ENCODE results near the gene SZT2. TPM values are rescaled to one million over a fixed set of nuclear protein-coding genes. Genes with fewer than 3 reads are reported as not detected.

Gene SZT2
- total and polyA plus RNA-seq, 7 donors, result 5.9 to 24.7 (median 17.9) TPM

DNA sequence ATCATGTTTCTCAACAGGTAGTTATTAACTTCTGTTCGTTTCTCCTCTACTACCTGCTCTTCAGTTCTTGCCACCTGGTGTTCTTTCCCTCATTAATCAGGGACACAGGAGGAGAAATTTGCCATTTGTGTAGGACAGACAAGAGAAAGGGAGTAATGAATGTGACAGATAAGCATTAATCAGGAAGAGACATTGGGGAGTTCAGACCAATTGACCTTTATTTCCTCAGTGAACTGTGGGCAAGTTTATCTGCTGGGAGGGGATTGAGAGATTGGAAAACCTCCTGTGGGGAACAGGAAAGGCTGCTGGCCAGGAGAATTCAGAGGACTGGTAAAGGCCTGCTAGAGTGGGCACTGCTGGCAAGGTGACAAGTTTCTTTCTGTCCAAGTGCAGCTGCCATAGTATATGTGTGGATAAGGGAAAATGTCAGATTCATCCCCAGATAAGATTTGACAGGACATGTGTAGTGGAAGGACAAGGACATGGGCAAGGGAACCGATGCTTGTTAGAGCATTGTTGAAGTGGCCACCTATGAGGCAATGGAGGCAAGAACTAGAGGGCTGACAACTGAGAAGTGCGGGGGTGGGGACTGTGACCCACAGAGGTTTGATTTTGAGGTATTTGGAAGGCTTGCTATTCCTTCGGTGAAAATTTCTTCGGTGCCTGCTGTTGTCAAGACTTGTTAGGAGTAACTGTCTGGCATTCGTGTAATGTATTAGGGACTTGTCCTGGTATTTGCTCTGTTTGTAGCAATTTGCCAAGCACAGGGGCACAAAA lies 12.6 kb downstream of the SZT2 start:
- intact Hi-C loops (cut with DNase I), result no loop called here
- Histone ChIP-seq H3K4me1 (no peaks in the 10 kb centered on the region), H3K27me3 (ENCODE audit: insufficient read depth in 3 of 3, low read length in 2 of 3) (no peaks in the 10 kb centered on the region), H3K36me3 (ENCODE audit: insufficient read depth in 1 of 2, low read depth in 1 of 2) (peaks cover 19 to 60% of the 10 kb centered on the region in 2 donors), H3K9me3 (no peaks in the 10 kb centered on the region), H3K4me3 (no peak overlapping the region), H3K27ac (no peak overlapping the region)
- 91 to 94% (median 91%) methylated on average over 6 of the region's 6 CpGs for WGBS, 3 donors
- ATAC-seq (no peak), DNase-seq (no peak)
- TF ChIP-seq, protein P1, sequence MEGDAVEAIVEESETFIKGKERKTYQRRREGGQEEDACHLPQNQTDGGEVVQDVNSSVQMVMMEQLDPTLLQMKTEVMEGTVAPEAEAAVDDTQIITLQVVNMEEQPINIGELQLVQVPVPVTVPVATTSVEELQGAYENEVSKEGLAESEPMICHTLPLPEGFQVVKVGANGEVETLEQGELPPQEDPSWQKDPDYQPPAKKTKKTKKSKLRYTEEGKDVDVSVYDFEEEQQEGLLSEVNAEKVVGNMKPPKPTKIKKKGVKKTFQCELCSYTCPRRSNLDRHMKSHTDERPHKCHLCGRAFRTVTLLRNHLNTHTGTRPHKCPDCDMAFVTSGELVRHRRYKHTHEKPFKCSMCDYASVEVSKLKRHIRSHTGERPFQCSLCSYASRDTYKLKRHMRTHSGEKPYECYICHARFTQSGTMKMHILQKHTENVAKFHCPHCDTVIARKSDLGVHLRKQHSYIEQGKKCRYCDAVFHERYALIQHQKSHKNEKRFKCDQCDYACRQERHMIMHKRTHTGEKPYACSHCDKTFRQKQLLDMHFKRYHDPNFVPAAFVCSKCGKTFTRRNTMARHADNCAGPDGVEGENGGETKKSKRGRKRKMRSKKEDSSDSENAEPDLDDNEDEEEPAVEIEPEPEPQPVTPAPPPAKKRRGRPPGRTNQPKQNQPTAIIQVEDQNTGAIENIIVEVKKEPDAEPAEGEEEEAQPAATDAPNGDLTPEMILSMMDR (IDR thresholded peaks at IDR 0.05), result no peak

DNA sequence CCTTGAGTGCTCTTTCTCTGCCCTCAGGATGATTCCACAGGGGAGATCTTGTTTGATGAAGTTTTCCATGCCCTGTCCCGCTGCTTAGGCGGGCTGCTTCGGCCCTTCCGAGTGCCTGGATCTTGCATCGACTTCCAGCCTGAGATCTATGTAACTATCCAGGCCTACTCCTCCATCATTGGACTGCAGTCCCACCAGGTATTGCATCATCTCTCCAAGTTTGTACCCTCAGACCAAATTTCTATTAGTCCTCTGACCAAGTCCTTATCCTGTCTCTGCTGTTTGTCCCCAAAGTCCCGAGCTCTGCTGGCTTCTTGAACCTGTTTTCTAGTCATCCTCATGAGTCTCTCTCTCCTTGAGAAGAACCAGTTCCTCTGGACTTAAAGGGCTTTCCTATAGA lies 14.7 kb downstream of the SZT2 start:
- H3K4me1 ChIP-seq, result no peaks in the 10 kb centered on the region
- no peak overlapping the region for H3K27ac ChIP-seq
- peaks cover 14 to 71% of the 10 kb centered on the region in 2 donors for H3K36me3 ChIP-seq (ENCODE audit: insufficient read depth in 1 of 2, low read depth in 1 of 2)
- ATAC-seq (no peak), DNase-seq (no peak)
- intact Hi-C loops (cut with DNase I), result no loop called here
- H3K9me3 ChIP-seq, result no peaks in the 10 kb centered on the region
- WGBS, 3 donors, result 95 to 98% (median 96%) methylated on average over 6 of the region's 6 CpGs
- no peaks in the 10 kb centered on the region for H3K27me3 ChIP-seq (ENCODE audit: insufficient read depth in 3 of 3, low read length in 2 of 3)
- H3K4me3 ChIP-seq, result no peak overlapping the region
- TF ChIP-seq, protein P1 (IDR thresholded peaks at IDR 0.05), result no peak

DNA sequence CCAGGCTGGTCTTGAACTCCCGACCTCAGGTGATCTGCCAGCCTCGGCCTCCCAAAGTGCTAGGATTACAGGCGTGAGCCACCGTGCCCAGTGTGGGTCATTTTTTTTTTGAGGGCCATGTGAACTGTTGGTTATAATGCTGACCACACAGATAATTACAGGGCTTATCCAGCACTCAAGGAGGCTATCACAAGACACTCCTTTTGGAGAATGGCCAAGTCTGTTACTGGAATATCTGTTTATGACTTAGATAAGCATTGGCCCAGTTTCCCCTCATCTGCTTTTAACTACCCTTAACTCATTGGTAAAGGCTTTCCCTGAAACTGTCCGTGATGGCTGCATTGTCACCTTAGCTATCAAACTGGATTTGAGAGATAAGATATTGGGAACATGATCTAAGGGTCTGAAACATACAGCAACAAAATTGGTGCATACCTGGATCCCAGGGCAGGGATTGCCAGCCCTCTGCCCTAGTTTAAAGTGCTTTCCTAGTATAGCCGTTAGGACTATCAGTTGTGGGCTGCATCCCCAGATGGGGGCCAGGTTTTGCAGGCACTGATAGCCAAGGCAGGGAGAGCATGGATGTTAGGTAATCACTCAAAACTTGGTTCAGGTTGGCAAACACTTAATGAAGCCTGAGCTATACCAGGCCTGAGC lies 15.6 kb downstream of the SZT2 start:
- ATAC-seq, result no peak
- TF ChIP-seq, protein P1 (IDR thresholded peaks at IDR 0.05), result no peak
- H3K27me3 ChIP-seq (ENCODE audit: insufficient read depth in 3 of 3, low read length in 2 of 3), result no peaks in the 10 kb centered on the region
- H3K4me3 ChIP-seq, result no peak overlapping the region
- WGBS, 3 donors, result 76 to 91% (median 78%) methylated on average over 6 of the region's 6 CpGs
- no peak overlapping the region for H3K27ac ChIP-seq
- peaks cover 14 to 81% of the 10 kb centered on the region in 2 donors for H3K36me3 ChIP-seq (ENCODE audit: insufficient read depth in 1 of 2, low read depth in 1 of 2)
- intact Hi-C loops (cut with DNase I), result no loop called here
- DNase-seq, result no peak
- H3K4me1 ChIP-seq, result no peaks in the 10 kb centered on the region
- H3K9me3 ChIP-seq, result no peaks in the 10 kb centered on the region

DNA sequence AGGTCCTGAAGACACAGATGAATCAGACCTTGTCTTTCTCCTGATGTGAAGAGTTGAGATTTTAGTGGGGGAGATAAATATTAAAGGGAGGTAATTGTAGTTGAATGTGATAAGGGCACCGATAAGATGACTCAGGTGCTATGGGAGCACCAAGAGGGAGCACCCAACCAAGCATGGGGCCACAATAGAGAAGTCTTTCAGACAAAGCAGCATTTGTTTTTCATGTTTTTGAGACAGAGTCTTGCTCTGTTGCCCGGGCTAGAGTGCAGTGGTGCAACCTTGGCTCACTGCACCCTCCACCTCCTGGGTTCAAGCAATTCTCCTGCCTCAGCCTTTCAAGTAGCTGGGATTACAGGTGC lies 16.2 kb downstream of the SZT2 start:
- TF ChIP-seq, protein P1 (IDR thresholded peaks at IDR 0.05), result no peak
- intact Hi-C loops (cut with DNase I), result no loop called here
- no peak overlapping the region for H3K27ac ChIP-seq

More for the DNA sequence above, 16.2 kb downstream of the SZT2 start:
- no peak for DNase-seq
- H3K27me3 ChIP-seq (ENCODE audit: insufficient read depth in 3 of 3, low read length in 2 of 3), result no peaks in the 10 kb centered on the region
- no peaks in the 10 kb centered on the region for H3K9me3 ChIP-seq
- H3K36me3 ChIP-seq (ENCODE audit: insufficient read depth in 1 of 2, low read depth in 1 of 2), result peaks cover 14 to 85% of the 10 kb centered on the region in 2 donors
- no peaks in the 10 kb centered on the region for H3K4me1 ChIP-seq
- WGBS, 3 donors, result 92 to 94% (median 92%) methylated on average over 2 of the region's 2 CpGs
- H3K4me3 ChIP-seq, result no peak overlapping the region
- ATAC-seq, result no peak
